T-helper 2 cell (primary cell): ENCODE data around the gene PHF23.
A peak's percentile ranks its signal among the peaks of the same experiment; 100 is the strongest.

Experiments
- DNase-seq, 5 experiments: peaks; one replicate each; pipeline versions ENCODE4 v3.0.0 to v3.0.0-alpha.2; 2012 to 2022

PHF23 gene

GRCh38 chr17:7237761-7238419, 1.4 kb downstream of the PHF23 start:
- peak; percentile 58 to 88 (median 75) for DNase-seq

- DNase-seq = no peak
Observed at GRCh38 chr17:7237266-7237760, 1.9 kb downstream of the PHF23 start.

GRCh38 chr17:7236808-7237207, 2.4 kb downstream of the PHF23 start:
- no peak for DNase-seq

- no peak for DNase-seq
Observed at GRCh38 chr17:7235693-7236665, 3.3 kb downstream of the PHF23 start.

- DNase-seq = peak; percentile 86 to 96 (median 90)
Observed at GRCh38 chr17:7234083-7234951, 4.9 kb downstream of the PHF23 start, which contains the start of gene DVL2. DVL2 (minus strand) TSS chr17:7234517; CDS start chr17:7234262, 255 bp downstream.

GRCh38 chr17:7233701-7234082, 5.6 kb downstream of the PHF23 start:
- DNase-seq = no peak

GRCh38 chr17:7232114-7232513, 7.1 kb downstream of the PHF23 start:
- DNase-seq = no peak

GRCh38 chr17:7229504-7229903, 9.8 kb downstream of the PHF23 start:
- DNase-seq = no peak

- DNase-seq = no peak
Observed at GRCh38 chr17:7228920-7229319, 10.3 kb downstream of the PHF23 start.

GRCh38 chr17:7226721-7227710, 12.2 kb downstream of the PHF23 start:
- DNase-seq = no peak

- DNase-seq = no peak
Observed at GRCh38 chr17:7225711-7226331, 13.4 kb downstream of the PHF23 start.

GRCh38 chr17:7224661-7225111, 14.6 kb downstream of the PHF23 start:
- DNase-seq = no peak

- no peak for DNase-seq
Observed at GRCh38 chr17:7224110-7224509, 15.1 kb downstream of the PHF23 start.

GRCh38 chr17:7223375-7223774, 15.9 kb downstream of the PHF23 start:
- DNase-seq = no peak

GRCh38 chr17:7222972-7223292, 16.3 kb downstream of the PHF23 start:
- no peak for DNase-seq

GRCh38 chr17:7222093-7222971, 16.9 kb downstream of the PHF23 start:
- DNase-seq = no peak

- no peak for DNase-seq
Observed at GRCh38 chr17:7221278-7222092, 17.8 kb downstream of the PHF23 start.

- peak in 4 of 5 experiments; percentile 31 to 77 (median 41) for DNase-seq
Observed at GRCh38 chr17:7220593-7221277, 18.5 kb downstream of the PHF23 start.
